Pulmonary artery endothelial cell (primary cell): ENCODE measurements around the gene FAM20C. TPM values are rescaled to one million over a fixed set of nuclear protein-coding genes. Genes with fewer than 3 reads are reported as not detected.

Experiments used
- DNase-seq: peaks from one replicate; pipeline ENCODE4 v3.0.0-alpha.2; 2011; ENCODE audit warnings: low read depth, low spot score
- total RNA-seq: library from RNA; depleted of rRNA; stranded (reverse); fragments of >200 nt; gene quantifications from 2 replicates; pipeline ENCODE4 v1.2.3, GENCODE V29; 2014

FAM20C gene
- total RNA-seq, 1 donor from 2014 or later, result 13.3 TPM

- DNase-seq, result no peak
Observed at GRCh38 chr7:208130-208673, 15.8 kb downstream of the FAM20C start.

- no peak for DNase-seq
Observed at GRCh38 chr7:208816-209215, 16.4 kb downstream of the FAM20C start.

- DNase-seq, result no peak
Observed at GRCh38 chr7:209416-209815, 17.0 kb downstream of the FAM20C start.

- DNase-seq, result no peak
Observed at GRCh38 chr7:209906-210305, 17.5 kb downstream of the FAM20C start.

GRCh38 chr7:210401-210925 lies 18.1 kb downstream of the FAM20C start:
- DNase-seq, result no peak

GRCh38 chr7:211033-211714 lies 18.8 kb downstream of the FAM20C start:
- no peak for DNase-seq

- no peak for DNase-seq
Observed at GRCh38 chr7:211715-212058, 19.3 kb downstream of the FAM20C start.

GRCh38 chr7:212754-213153 lies 20.4 kb downstream of the FAM20C start:
- DNase-seq, result no peak

- DNase-seq, result no peak
Observed at GRCh38 chr7:213324-213993, 21.1 kb downstream of the FAM20C start.

GRCh38 chr7:214410-215212 lies 22.2 kb downstream of the FAM20C start:
- DNase-seq, result no peak

- no peak for DNase-seq
Observed at GRCh38 chr7:216360-217300, 24.3 kb downstream of the FAM20C start.

GRCh38 chr7:217781-218180 lies 25.4 kb downstream of the FAM20C start:
- DNase-seq, result no peak

- DNase-seq, result no peak
Observed at GRCh38 chr7:218316-218715, 25.9 kb downstream of the FAM20C start.

- DNase-seq, result no peak
Observed at GRCh38 chr7:218896-219580, 26.7 kb downstream of the FAM20C start.

- DNase-seq, result no peak
Observed at GRCh38 chr7:219581-220150, 27.3 kb downstream of the FAM20C start.

GRCh38 chr7:220151-220841 lies 27.9 kb downstream of the FAM20C start:
- DNase-seq, result no peak

- no peak for DNase-seq
Observed at GRCh38 chr7:221978-222715, 29.8 kb downstream of the FAM20C start.

- DNase-seq, result no peak
Observed at GRCh38 chr7:222716-223041, 30.3 kb downstream of the FAM20C start.
